ENCODE measurements around the gene ERO1B. TPM values are rescaled to one million over a fixed set of nuclear protein-coding genes. Genes with fewer than 3 reads are reported as not detected.

Gene ERO1B
- total RNA-seq, 4 donors from 2014 or later: 4.6 to 15.7 (median 8.5) TPM

DNA sequence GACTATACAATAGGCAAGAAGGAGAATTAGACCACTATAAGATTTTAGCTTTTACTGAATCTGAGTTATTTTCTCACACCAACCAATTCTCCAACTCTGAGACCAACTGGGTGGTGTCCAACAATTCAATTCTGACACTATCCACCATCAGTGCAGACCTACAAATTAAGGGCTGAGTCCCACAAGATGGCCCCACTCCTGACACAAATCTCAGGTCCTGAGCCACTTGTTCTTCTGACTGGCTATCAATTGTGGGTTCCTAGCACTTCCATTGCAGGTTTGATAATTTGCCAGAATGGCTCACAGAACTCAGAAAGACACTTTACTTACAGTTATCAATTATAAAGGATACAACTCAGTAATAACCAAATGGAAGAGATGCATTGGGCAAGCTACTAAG is 6.7 kb downstream of the ERO1B start:
- no peak for DNase-seq
- Histone ChIP-seq H3K27ac (no peak overlapping the region), H3K36me3 (no peaks in the 10 kb centered on the region), H3K4me3 (no peak overlapping the region), H3K27me3 (no peaks in the 10 kb centered on the region), H3K4me1 (no peaks in the 10 kb centered on the region), H3K9me3 (no peaks in the 10 kb centered on the region)
- intact Hi-C loops (cut with DNase I; ENCODE audit: low total_unique reads): no loop called here
- TF ChIP-seq CTCF (IDR thresholded peaks at IDR 0.05): no peak
- no peak for TF ChIP-seq EP300 (IDR thresholded peaks at IDR 0.05; ENCODE audit: low read depth)
- no peak for TF ChIP-seq POLR2AphosphoS5 (IDR thresholded peaks at IDR 0.05)
- no peak for TF ChIP-seq POLR2A (IDR thresholded peaks at IDR 0.05)
- in situ Hi-C loops (cut with MboI; ENCODE audit: low pct_ligation_motif_present in 1 of 4, low pct_unique_long_range_greater_than_20kb in 1 of 4, low sequenced_read_pairs in 3 of 4): no loop called here

DNA sequence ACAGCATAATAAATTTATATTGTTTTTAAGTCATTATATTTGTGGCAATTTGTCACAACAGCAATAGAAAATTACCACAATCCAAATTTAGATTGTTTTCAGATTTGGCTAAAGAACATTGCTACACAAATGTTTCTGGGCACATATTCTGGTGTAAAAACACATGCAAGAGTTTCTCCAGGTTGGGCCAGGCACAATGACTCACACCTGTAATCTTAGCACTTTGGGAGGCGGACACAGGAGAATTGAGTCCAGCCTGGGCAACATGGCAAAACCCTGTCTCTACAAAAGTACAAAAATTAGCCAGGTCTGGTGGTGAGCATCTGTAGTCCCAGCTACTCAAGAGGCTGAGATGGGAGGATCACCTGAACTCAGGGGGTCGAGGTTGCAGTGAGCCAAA is 8.4 kb downstream of the ERO1B start:
- Histone ChIP-seq H3K9me3 (no peaks in the 10 kb centered on the region), H3K4me3 (no peak overlapping the region), H3K4me1 (no peaks in the 10 kb centered on the region), H3K27ac (no peak overlapping the region), H3K27me3 (no peaks in the 10 kb centered on the region), H3K36me3 (no peaks in the 10 kb centered on the region)
- DNase-seq: no peak
- intact Hi-C loops (cut with DNase I; ENCODE audit: low total_unique reads) (no loop called here), in situ Hi-C loops (cut with MboI; ENCODE audit: low pct_ligation_motif_present in 1 of 4, low pct_unique_long_range_greater_than_20kb in 1 of 4, low sequenced_read_pairs in 3 of 4) (no loop called here)
- TF ChIP-seq POLR2AphosphoS5 (IDR thresholded peaks at IDR 0.05) (no peak), EP300 (IDR thresholded peaks at IDR 0.05; ENCODE audit: low read depth) (no peak)
- WGBS, 2 donors (ENCODE audit: low coverage in 1 of 2): 92% methylated on average over 2 of the region's 2 CpGs; no CpG with 5 or more reads in 1 of the 2 donors

GRCh38 chr1:236269439-236269838 is 12.3 kb downstream of the ERO1B start:
- intact Hi-C loops (cut with DNase I; ENCODE audit: low total_unique reads): no loop called here
- Histone ChIP-seq H3K27ac (no peak overlapping the region), H3K4me3 (no peak overlapping the region), H3K4me1 (no peaks in the 10 kb centered on the region), H3K9me3 (no peaks in the 10 kb centered on the region), H3K27me3 (no peaks in the 10 kb centered on the region), H3K36me3 (peaks cover 0 to 10% (median 0%) of the 10 kb centered on the region in 4 donors)
- no peak for DNase-seq
- in situ Hi-C loops (cut with MboI; ENCODE audit: low pct_ligation_motif_present in 1 of 4, low pct_unique_long_range_greater_than_20kb in 1 of 4, low sequenced_read_pairs in 3 of 4): no loop called here
- TF ChIP-seq POLR2AphosphoS5 (IDR thresholded peaks at IDR 0.05): no peak
- TF ChIP-seq CTCF (IDR thresholded peaks at IDR 0.05): no peak
- TF ChIP-seq POLR2A (IDR thresholded peaks at IDR 0.05): no peak
- no peak for TF ChIP-seq EP300 (IDR thresholded peaks at IDR 0.05; ENCODE audit: low read depth)

DNA sequence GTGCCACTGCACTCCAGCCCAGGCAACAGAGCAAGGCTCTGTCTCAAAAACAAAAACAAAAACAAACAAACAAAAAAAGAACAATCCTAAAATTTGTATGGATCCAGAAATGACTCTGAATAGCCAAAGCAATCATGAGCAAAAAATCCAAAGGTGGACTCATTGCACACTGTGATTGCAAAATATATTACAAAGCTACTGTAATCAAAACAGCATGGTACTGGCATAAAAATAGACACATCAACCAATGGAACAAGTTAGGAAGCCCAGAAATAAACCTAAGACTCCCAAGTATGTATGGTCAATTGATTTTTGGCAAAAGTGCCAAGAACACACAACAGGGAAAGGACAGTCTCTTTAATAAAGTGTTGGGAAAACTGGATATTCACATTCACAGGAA is 19.9 kb downstream of the ERO1B start:
- no peaks in the 10 kb centered on the region for H3K27me3 ChIP-seq
- H3K4me1 ChIP-seq: no peaks in the 10 kb centered on the region
- DNase-seq: no peak
- TF ChIP-seq POLR2AphosphoS5 (IDR thresholded peaks at IDR 0.05) (no peak), EP300 (IDR thresholded peaks at IDR 0.05; ENCODE audit: low read depth) (no peak), POLR2A (IDR thresholded peaks at IDR 0.05) (no peak), CTCF (IDR thresholded peaks at IDR 0.05) (no peak)
- H3K4me3 ChIP-seq: no peak overlapping the region
- intact Hi-C loops (cut with DNase I; ENCODE audit: low total_unique reads): no loop called here
- in situ Hi-C loops (cut with MboI; ENCODE audit: low pct_ligation_motif_present in 1 of 4, low pct_unique_long_range_greater_than_20kb in 1 of 4, low sequenced_read_pairs in 3 of 4): no loop called here
- peaks cover 28 to 32% of the 10 kb centered on the region in 2 donors for H3K9me3 ChIP-seq
- peaks cover 0 to 5% (median 0%) of the 10 kb centered on the region in 4 donors for H3K36me3 ChIP-seq
- no peak overlapping the region for H3K27ac ChIP-seq

GRCh38 chr1:236261033-236261432 is 20.7 kb downstream of the ERO1B start:
- DNase-seq: no peak
- Histone ChIP-seq H3K4me3 (no peak overlapping the region), H3K27me3 (no peaks in the 10 kb centered on the region), H3K9me3 (peaks cover 28 to 32% of the 10 kb centered on the region in 2 donors), H3K36me3 (peaks cover 0 to 5% (median 0%) of the 10 kb centered on the region in 4 donors), H3K4me1 (no peaks in the 10 kb centered on the region), H3K27ac (no peak overlapping the region)
- no peak for TF ChIP-seq EP300 (IDR thresholded peaks at IDR 0.05; ENCODE audit: low read depth)
- no peak for TF ChIP-seq POLR2AphosphoS5 (IDR thresholded peaks at IDR 0.05)
- TF ChIP-seq POLR2A (IDR thresholded peaks at IDR 0.05): no peak
- no peak for TF ChIP-seq CTCF (IDR thresholded peaks at IDR 0.05)
- intact Hi-C loops (cut with DNase I; ENCODE audit: low total_unique reads) (no loop called here), in situ Hi-C loops (cut with MboI; ENCODE audit: low pct_ligation_motif_present in 1 of 4, low pct_unique_long_range_greater_than_20kb in 1 of 4, low sequenced_read_pairs in 3 of 4) (no loop called here)
- WGBS, 2 donors (ENCODE audit: low coverage in 1 of 2): 86 to 92% methylated on average over 1 of the region's 1 CpG
